Measurements from ENCODE around the gene ERMARD.
A peak's percentile ranks its signal among the peaks of the same experiment; 100 is the strongest.
"Not testable (repeated sequence)": the region's sequence is repeated elsewhere in the genome, so short reads cannot be mapped to it uniquely, and the experiment has no call there.

ERMARD gene

DNA sequence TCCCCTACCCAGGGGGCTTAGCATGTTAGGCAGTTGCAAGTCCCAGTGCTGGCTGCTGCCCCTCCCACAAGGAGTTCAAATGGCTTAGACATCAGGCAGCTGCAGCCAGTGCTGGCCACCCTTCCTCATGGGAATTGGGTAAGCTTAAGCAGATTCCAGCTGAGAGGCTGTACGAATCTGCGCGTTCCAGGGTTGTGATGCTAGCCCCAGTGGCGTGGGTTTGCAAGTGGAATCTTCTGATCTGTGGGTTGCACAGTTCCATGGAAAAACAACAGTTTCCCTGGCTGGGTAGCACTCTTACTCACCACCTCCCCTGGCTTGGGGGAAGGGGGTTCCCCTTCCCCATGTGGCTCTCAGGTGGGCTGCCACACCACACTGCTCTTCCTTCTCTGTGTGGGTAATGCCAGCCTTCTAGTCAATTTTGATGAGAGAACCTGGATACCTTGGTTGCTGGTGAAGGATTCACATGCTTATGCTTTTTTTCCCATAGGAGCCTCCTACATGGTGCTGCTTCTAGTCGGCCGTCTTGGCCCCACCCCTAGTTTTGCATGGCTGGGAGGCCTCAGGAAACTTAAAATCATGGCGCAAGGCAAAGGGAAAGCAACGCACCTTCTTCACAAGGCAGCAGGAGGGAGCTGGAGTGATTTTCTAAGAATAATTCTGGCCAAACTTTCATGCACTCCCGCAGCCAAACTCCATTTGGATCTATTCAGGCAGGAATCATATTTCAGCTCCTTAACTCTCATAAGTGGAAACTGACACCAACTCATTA, 13.0 kb upstream of the ERMARD start:
- peak; percentile 51 for DNase-seq

DNA sequence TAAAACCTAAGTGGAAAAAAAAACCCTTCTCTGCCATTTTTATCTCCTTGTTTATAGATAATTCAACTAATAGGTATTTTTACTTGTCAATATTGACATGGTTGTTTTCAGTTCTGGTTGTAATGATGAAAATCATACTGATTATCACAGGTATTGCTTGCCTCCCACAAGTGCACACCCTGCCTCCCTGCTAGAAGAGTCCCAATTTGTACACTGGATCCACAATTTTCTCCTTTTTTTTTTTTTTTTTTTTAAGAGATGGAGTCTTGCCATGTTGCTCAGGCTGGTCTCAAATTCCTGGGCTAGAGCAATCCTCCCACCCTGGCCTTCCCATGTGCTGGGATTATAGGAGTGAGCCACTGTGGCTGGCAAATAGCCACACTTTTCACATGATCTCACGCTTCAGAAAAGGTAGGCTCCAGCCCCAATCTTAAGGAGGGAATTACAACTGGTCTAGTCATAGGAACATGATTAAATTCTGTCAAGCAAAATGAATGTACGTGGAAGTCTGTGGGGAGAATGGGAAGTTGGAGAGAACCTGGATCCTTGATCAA, 12.4 kb upstream of the ERMARD start:
- peak; percentile 17 for DNase-seq

DNA sequence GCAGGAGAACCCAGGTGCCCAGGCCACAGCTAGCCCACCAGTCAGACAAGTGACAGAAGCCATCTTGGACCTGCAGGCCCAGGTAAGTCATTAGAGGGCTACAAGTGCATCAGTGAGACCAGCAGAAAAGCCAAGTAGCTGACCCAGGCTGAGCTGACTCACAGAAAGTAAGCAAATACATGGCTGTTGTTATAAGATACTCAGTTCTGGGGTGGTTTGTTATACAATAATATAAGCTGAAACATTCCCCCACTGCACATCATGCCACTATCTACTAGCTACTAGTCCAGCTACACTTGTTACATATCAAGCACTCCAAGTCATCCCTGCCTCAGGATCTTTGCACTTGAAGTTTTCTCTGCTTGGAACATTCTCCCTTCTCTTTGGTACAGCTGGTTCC, 10.1 kb upstream of the ERMARD start:
- no peak for DNase-seq

DNA sequence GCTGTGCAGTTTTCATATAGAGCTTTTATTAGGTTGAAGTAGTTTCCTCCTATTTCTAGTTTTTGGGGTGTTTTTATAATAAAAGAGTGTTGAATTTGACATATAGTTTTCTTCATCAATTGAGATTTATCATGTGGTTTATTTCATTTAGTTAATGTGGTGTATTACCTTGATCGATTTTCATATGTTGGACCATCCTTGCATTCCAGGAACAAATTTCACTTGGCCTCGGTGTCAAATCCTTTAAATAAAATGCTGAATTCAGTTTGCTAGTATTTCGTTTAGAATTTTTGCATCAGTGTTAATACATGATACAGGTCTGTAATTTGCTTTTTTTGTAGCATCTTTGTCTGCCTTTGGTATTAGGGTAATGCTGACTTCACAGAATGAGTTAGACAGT, 6.0 kb upstream of the ERMARD start:
- no peak for DNase-seq

DNA sequence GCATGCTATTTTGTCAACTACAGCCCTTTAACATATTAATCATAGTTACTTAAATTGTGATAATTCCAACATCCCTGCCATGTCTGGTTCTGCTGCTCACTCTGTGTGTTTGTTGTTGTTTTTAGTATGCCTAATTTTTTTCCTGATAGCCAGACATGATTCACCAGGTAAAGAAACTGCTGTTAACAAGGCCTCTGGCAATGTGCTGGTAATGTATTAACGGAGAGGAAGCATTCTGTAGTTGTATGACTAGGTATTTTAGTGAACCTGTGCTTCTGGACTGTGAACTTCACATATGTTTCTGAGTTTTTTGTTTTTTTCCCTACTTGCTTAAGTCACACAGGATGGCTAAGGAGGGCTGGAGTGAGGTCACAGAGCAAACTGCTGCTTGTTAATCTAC, 4.9 kb upstream of the ERMARD start:
- DNase-seq, result no peak

DNA sequence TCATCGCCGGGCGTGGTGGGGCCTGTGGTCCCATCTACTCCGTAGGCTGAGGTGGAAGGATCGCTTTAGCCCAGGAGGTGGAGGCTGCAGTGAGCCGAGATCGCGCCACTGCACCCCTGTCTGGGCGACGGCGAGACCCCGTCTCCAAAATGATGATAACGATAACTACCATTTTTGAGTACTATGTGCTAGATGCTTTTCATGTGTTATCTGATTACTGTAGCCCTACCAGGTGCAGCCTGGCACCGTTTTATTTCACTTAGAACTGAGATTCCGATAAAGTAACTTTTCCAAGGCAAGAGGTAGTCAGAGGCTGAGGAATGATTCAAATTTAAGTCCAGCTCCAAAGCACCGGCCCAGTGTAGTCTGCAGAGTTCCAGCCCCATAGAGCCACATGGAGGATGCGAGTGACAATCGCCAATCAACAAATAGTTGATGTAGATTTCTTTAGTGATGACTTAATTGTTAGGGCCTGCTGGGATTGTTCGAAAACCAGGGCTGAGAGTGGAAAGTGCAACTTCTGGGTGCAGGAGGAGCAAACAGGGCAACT, 727 bp downstream of the ERMARD start:
- DNase-seq, result peak; percentile 52

DNA sequence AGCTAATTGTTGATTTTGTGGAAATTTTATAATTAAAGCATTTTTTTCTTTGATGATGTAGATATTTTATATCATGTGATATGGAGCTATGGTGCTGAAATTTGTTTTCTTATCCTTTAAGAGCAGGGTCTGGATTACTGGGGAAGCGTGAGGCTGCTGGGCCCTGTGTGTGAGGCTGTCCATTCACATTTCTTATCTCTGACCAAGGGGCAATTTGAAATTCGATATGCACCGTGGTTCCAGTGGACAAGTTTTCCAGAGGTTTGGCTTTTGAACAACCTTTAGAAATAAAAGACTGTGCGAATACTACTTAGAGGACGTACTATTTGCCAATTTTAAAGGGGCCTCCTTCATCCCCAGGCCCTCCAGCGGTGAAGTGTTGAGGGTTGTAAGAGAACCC, 3.7 kb downstream of the ERMARD start:
- no peak for DNase-seq

DNA sequence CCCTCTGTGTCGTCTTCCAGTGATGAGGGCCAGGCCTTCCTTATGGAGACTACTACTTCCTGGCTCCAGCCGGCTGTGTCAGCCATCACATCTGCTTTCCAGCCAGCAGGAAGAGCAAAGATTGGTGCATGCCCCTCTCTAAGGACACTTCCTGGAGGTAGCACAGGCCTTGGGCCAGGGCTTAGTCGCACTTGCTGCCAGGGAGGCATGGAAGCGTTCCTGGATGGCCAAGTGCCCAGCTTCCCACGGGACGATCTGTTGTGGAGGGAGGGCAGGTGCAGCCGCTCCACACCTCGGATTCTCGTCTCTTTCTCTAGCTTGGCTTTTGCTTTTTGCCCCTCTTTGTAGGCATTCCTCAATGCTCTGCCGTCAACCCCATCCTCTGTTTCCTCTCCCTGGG, 11.9 kb downstream of the ERMARD start:
- no peak for DNase-seq

DNA sequence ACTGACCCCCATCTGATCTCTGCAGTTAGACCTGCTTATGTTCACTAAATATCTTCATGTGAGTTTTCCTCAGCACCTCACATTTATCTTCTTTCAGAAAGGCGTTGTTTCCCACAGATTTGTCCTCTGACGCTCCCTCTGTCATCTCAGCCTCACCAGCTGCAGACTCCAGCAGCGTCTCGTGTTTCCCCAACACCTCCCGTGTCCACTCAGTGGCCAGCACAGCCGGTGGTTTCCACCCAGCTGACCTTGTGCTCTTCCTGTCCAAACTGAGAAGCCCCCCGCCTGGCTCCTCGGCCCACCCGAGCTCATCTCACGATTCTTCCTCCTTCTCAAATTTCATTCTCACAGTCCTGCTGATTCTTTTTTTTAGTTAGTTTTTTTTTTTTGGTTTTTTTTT, 12.5 kb downstream of the ERMARD start:
- DNase-seq, result no peak

DNA sequence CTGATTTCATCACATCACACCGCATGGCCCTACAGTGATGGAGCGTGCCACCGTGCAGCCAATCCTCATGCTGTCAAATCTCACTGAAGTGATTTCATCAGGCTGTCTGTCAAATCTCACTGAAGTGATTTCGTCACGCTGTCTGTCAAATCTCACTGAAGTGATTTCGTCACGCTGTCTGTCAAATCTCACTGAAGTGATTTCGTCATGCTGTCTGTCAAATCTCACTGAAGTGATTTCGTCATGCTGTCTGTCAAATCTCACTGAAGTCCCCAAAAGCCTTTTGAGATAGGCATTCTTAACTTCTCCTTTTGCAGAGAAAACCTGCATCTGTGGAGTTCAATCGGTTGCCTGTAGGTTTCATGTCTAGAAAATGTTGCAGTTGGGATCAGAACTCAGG, 14.4 kb downstream of the ERMARD start:
- DNase-seq, result not testable (repeated sequence)

DNA sequence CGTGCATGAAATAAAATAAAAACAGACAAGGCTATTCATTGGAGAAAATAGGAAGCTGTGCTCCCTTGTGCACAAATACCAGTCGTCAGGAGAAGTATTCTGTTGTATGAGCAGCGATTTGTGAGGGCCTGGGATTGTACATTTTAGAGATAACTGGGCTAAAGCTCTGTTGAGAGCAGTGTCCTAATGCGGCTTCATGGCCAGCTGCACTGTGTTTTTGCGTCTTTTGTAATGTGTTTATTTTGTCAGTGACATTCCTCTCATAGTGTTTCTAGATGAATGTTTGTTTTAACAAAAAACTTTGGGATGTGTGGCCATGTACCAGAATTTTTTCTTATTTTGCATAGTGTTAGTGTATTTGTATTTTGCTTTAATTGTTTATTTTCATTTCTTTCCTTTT, 14.8 kb downstream of the ERMARD start:
- DNase-seq, result no peak

DNA sequence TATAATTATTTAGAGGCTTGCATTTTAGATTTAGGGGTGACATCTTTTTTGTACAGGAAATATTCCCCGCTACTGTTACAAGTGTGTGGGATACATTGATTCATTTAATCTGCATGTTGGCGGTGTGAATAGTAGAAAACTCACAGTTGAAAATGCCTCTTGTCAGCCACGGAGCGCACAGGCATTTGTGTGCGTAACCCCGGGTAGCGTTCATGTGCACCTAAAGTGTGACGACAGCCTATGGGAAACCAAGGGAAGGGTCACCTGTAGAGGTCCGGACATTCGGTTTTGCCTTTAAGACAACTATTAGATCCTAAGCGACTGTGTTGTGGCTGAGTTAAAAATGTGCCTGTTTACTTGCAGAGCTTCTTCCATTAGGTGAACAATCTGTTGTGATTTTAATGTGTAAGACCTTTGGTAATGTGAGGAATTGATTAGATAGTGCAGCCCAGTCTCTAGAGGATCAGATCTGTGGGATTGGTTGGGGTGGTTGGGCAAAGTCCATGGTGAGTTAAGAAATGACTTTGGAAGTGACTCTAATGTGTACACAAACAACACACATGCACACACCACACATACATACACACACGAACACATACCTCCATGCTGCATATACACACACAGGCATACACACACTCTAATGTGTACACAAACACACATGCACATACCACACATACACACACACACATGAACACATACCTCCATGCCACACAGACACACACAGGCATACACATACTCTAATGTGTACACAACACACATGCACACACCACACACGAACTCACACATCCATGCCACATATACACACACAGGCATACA, 15.7 kb downstream of the ERMARD start:
- no peak for DNase-seq

DNA sequence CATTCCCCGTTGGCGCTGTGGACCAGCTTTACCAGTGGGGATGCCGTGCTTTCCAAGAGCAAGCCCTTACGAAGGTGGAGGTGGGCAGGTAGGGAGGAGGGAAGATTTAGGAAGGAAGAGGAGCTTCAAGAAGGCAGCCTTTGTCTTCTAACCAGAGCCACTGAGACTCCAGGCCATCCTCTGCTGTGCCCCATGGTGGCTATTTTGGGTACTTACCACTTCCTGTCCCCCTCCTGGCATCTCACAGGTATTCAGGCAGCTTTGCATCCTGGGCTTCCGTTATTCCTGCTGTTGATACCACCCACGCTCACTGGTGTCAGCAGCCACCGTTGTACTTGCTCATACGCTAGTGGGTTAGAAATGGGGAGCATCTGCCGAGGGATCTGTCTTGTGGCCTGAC, 22.9 kb downstream of the ERMARD start:
- DNase-seq, result no peak

DNA sequence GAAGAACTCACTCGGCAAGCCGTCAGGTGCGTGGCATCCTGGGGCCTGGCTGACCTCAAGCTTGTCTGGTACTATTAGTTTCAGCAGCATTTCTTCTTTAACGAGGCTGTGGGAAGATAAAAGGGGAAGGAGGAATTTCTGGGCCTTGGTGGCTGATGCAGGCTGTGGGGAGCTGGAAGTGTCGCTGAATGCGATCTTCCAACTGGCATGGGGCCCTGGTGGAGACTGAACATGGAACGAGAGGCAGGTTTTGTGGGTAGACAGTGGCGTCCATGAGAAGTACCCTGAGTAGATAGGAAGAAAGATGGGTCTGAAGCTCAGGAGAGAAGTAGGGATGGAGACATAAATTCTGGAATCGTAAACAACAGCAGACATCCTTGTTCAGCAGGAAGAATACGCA, 23.9 kb downstream of the ERMARD start:
- no peak for DNase-seq

DNA sequence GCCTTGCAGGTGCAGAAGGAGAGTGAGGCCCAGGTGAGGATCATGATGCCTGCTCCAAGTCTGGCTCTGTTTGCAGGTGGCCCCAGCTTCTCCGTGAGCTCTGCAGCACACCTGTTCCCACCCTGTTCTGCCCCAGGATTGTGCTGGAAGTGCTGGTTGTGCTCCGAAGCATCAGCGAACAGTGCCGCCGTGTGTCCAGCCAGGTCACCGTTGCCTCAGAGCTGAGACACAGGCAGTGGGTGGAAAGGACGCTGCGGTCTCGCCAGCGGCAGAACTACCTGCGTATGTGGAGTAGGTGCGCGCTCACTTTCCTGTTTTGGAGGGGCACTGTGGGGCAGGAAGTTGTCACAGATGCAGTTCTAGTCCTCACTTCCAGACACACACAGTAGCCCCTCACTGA, 25.0 kb downstream of the ERMARD start:
- DNase-seq, result no peak

DNA sequence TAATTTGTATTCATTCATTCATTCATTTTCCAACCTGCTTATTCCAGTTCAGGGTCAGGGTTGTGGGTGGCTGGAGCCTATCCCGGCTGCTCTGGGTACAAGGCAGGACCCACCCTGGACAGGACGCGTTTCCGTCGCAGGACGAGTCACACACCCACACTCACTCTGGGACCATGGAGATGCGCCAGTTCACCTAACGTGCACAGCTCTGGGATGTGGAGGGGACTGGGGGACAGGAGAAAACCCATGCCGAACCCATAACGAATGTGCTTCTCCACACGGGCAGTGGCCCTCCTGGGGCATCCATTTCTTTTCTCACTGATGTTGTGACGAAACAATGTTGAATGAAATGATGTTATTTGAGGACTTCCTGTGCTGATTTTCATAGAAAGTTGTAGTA, 26.5 kb downstream of the ERMARD start:
- no peak for DNase-seq

DNA sequence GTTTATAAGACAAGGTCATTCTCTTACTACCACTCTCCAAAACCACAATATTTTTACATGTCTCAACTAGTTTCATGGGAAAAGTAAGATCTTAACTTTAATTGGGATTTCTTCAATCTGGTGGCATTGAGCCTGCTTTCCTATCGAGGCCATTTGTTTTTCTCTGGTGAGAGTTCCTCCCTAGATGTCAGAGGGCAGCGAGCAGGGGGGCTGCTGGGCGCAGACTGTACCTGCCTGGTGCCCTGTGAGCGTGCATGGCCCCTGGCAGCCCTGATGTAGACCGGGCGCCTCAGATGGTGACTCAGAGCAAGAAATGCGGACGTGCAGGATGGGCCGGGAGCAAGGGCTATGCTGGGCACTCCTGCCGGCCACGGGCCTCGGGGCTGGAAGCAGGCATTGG, 27.2 kb downstream of the ERMARD start:
- no peak for DNase-seq

DNA sequence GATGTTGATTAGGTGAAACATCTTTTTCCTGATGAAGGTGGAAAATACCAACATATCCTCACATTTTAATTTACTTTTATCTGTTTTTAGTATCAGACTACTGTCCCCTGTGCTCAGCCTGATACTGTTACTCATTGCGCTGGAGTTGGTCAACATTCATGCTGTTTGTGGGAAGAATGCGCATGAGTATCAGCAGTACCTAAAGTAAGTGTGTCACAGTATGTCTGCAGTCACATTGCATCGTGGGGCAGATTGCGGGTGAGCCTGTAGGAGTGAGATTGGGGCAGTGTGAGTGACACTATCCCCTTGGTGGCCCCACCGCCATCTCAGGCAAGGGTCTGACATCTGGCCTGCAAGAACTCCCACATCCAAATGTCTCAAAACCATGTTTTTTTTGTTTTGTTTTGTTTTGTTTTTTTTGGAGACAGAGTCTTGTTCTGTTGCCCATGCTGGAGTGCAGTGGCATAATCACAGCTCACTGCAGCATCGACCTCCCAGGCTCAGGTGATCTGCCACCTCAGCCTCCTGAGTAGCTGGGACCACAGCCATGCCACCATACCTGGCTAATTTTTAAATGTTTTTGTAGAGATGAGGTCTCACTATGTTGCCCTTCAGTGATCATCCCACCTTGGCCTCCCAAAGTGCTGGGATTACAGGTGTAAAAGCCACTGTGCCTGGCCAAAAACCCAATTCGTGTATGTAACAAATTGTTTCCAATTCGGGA, 27.8 kb downstream of the ERMARD start:
- no peak for DNase-seq

DNA sequence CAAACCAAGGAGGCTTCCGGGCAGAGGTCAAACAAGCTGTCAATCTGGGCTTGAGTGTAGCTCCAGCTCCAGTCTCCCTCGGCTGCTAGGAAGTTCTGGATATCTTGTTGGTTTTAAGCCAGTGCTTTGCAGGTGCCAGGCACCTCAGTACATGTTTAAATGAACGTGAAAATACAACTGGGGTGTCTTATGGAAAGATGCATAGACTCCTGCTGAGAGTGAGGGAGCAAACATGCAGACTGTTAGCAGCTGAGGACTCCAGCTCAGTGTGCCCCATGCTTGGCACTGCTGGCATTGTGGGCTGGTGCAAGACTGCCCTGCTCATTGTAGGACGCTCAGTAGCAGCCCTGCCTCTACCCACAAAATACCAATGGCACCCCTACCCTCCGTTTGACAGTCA, 28.5 kb downstream of the ERMARD start:
- DNase-seq, result no peak

DNA sequence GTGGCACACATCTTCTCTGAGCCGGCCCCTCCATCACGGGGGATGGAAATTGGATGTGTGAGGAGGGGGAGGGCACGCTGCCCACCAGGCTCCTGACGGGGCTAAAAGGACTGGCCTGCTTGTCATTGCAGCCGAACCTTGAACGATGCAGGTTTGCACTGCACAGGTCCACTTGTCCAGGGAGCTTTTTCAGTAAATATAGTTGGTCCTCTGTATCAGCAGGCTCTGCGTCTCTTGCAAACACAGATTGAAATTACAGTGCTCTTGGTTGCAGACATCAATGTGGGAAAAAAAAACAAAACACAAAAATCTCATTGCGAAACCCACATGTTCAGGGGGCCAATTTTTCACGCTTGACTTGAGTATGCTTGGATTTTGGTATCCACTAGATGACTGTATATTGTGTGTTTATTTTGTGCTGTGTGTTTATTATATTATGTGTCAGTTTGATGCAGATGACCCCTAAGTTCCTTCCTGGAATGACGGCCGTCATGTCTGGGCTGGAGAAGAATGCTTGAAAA, 29.2 kb downstream of the ERMARD start:
- DNase-seq, result no peak

DNA sequence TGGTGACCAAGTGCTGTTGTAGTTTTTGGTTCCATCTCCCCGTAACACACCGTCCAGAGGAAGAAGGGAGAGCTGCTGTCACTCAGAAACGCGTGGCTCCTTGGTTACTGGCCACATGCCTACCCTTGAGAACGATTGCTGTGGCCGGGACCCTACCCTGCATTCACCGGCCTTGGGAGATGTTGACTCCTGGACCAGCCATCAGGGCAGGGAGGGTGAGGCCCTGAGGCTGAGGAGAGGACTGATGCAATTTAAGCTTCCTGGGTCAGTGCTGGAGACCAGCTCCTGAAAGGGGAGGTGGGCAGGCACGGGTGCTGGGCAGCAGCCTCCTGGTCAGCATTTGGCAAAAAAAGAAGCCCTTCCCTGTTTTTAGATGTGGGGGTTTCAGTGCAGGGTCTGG, 31.5 kb downstream of the ERMARD start:
- no peak for DNase-seq

DNA sequence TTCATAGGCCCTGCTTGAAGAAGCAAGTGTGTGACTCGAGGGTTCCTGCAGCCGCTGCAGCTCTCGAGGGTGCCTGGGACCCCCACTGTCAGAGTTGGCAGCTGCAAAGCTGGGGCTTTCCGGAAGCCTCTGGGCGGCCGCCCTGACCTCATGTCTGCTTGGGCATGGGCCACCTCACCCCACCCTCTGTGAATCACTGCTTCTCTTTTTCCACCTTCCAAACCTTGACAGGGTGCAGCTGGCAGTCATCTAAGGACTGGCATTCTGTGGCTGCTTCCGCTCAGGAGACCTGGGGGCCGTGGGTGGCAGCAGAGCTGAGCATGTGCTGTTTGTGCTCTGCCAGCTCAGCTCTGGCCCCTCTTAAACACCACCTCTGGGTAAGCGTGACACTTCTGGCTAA, 32.0 kb downstream of the ERMARD start:
- no peak for DNase-seq

Measured in NCI-H2171 (cell line).